ENCODE results near the gene KRT17. TPM values are rescaled to one million over a fixed set of nuclear protein-coding genes. Genes with fewer than 3 reads are reported as not detected.
"Not testable (repeated sequence)": the region's sequence is repeated elsewhere in the genome, so short reads cannot be mapped to it uniquely, and the experiment has no call there.

KRT17 gene
- total and polyA plus RNA-seq, 8 donors = 0.42 to 28.4 (median 2.0) TPM

DNA sequence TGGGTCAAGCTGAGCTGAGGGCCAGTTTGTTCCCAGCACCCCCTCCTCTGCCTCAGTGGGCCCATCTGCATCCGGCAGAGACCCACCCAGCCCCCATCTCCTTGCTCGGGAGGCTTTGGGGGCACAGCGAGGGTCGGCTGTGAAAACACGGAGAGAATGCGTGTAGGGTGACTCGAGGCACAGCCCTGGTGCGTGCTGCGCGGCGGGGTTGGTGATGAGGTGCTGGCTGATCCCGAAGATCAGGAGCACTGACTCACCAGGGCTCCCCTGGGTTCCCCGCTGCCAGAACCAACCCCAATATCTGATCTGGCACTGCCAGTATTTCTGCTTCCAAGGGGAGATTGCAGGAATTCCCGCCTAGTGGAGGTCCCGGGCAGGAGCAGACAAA, 7.5 kb upstream of the KRT17 start:
- Histone ChIP-seq H3K36me3 (no peaks in the 10 kb centered on the region), H3K27me3 (no peaks in the 10 kb centered on the region), H3K27ac (no peak overlapping the region), H3K4me3 (no peak overlapping the region), H3K4me1 (peaks cover 4 to 6% (median 5%) of the 10 kb centered on the region in 3 donors), H3K9me3 (no peaks in the 10 kb centered on the region)
- DNase-seq = peak in 1 of 6 donors; percentile 51
- intact Hi-C loops (cut with DNase I) = no loop called here
- WGBS, 2 donors = 75 to 86% methylated on average over 15 of the region's 15 CpGs
- FAIRE-seq = no peak
- TF ChIP-seq, protein P1, sequence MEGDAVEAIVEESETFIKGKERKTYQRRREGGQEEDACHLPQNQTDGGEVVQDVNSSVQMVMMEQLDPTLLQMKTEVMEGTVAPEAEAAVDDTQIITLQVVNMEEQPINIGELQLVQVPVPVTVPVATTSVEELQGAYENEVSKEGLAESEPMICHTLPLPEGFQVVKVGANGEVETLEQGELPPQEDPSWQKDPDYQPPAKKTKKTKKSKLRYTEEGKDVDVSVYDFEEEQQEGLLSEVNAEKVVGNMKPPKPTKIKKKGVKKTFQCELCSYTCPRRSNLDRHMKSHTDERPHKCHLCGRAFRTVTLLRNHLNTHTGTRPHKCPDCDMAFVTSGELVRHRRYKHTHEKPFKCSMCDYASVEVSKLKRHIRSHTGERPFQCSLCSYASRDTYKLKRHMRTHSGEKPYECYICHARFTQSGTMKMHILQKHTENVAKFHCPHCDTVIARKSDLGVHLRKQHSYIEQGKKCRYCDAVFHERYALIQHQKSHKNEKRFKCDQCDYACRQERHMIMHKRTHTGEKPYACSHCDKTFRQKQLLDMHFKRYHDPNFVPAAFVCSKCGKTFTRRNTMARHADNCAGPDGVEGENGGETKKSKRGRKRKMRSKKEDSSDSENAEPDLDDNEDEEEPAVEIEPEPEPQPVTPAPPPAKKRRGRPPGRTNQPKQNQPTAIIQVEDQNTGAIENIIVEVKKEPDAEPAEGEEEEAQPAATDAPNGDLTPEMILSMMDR (IDR thresholded peaks at IDR 0.05) = no peak
- no peak for ATAC-seq

GRCh38 chr17:41631025-41631897, 6.9 kb upstream of the KRT17 start:
- intact Hi-C loops (cut with DNase I) = no loop called here
- no peaks in the 10 kb centered on the region for H3K9me3 ChIP-seq
- 63 to 67% methylated on average over 8 of the region's 8 CpGs for WGBS, 2 donors
- H3K4me1 ChIP-seq = peaks cover 4 to 6% (median 5%) of the 10 kb centered on the region in 3 donors
- H3K27me3 ChIP-seq = no peaks in the 10 kb centered on the region
- ATAC-seq (no peak), DNase-seq (peak in 1 of 6 donors; percentile 20), FAIRE-seq (no peak)
- TF ChIP-seq, protein P1 (IDR thresholded peaks at IDR 0.05) = no peak
- H3K27ac ChIP-seq = no peak overlapping the region
- H3K4me3 ChIP-seq = no peak overlapping the region
- no peaks in the 10 kb centered on the region for H3K36me3 ChIP-seq

GRCh38 chr17:41629826-41630670, 5.7 kb upstream of the KRT17 start:
- WGBS, 2 donors = 76 to 78% methylated on average over 13 of the region's 13 CpGs
- H3K27ac ChIP-seq = no peak overlapping the region
- no peaks in the 10 kb centered on the region for H3K27me3 ChIP-seq
- no peaks in the 10 kb centered on the region for H3K9me3 ChIP-seq
- no peaks in the 10 kb centered on the region for H3K36me3 ChIP-seq
- no peak overlapping the region for H3K4me3 ChIP-seq
- ATAC-seq (no peak), FAIRE-seq (no peak), DNase-seq (peak in 1 of 6 donors; percentile 43)
- TF ChIP-seq, protein P1 (IDR thresholded peaks at IDR 0.05) = no peak
- H3K4me1 ChIP-seq = peaks cover 0 to under 1% (median 0%) of the 10 kb centered on the region in 3 donors
- intact Hi-C loops (cut with DNase I) = no loop called here

GRCh38 chr17:41629316-41629715, 4.9 kb upstream of the KRT17 start:
- WGBS, 2 donors = 71 to 75% methylated on average over 10 of the region's 10 CpGs
- Histone ChIP-seq H3K27ac (no peak overlapping the region), H3K4me3 (no peak overlapping the region), H3K27me3 (no peaks in the 10 kb centered on the region), H3K36me3 (no peaks in the 10 kb centered on the region), H3K9me3 (no peaks in the 10 kb centered on the region), H3K4me1 (no peaks in the 10 kb centered on the region)
- DNase-seq (peak in 1 of 6 donors; percentile 27), ATAC-seq (no peak), FAIRE-seq (no peak)
- intact Hi-C loops (cut with DNase I) = no loop called here
- TF ChIP-seq, protein P1 (IDR thresholded peaks at IDR 0.05) = no peak

DNA sequence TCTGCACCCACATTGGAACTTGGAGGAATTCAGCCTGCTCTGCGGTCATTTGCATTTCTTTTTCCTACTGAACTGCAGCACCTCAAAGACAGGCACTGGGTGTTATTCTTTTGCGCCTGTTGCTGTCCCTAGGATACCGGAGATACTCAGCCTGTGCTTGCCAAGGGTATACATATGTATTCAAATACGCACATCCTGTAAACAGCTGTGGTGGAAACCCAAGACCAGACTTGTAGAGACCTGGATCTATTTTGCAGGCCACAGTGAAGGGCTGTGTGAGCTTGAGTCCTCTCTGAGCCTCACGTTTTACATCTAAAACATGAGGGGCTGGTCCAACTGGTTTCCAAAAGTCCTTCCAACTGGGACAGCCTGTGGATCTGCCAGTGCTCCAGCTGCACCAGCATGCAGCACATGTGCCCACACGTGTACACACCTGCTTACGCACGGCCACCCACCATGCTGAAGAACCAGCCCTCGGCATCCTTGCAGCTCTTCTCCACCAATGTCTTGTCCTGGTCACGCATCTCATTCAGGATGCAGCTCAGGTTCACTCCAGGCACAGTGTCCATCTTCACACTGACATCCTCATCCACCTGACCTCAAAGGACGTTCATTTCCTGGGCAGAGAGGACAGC, 4.4 kb upstream of the KRT17 start:
- H3K27ac ChIP-seq; intact Hi-C loops (cut with DNase I); H3K9me3 ChIP-seq; ATAC-seq; FAIRE-seq; H3K36me3 ChIP-seq; H3K27me3 ChIP-seq; H3K4me1 ChIP-seq; H3K4me3 ChIP-seq: not testable (repeated sequence)
- WGBS, 2 donors = 80 to 85% methylated on average over 11 of the region's 11 CpGs
- DNase-seq = peak in 1 of 6 donors; percentile 13

DNA sequence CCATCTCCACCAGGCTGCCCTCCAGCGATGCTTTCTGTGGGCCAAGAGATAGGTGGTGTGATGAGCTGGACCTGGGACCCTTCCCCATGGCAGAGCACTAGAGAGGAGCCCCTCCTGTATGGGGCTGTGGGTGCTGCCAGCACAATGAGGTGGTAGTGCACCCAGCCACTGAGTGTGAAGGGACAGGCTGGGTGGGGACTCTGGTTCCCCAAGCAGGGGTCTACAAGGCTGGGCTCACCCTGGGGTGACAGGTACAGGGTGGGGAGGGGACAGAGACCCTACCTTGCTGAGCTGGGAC, 3.6 kb upstream of the KRT17 start:
- ATAC-seq; DNase-seq; H3K4me1 ChIP-seq; H3K9me3 ChIP-seq; H3K4me3 ChIP-seq; intact Hi-C loops (cut with DNase I); H3K27ac ChIP-seq; H3K36me3 ChIP-seq; FAIRE-seq; H3K27me3 ChIP-seq: not testable (repeated sequence)
- 36 to 50% methylated on average over 1 of the region's 1 CpG for WGBS, 2 donors
